HEK293 (cell line): ENCODE data around the gene VEGFA.

Experiments
- EGR2 ChIP-seq: fragments of 450-650 bp; formaldehyde crosslinking; IDR thresholded peaks from 2 replicates; pipeline ENCODE4 v1.5.1; 2016; ENCODE audit warnings: low read depth, missing biosample characterization, missing genetic modification characterization
- GFI1B ChIP-seq: fragments of 450-650 bp; formaldehyde crosslinking; IDR thresholded peaks from 2 replicates; pipeline ENCODE4 v1.5.1; 2016; ENCODE audit warnings: missing biosample characterization, missing genetic modification characterization
- GLIS1 ChIP-seq: fragments of 450-650 bp; formaldehyde crosslinking; IDR thresholded peaks from 2 replicates; pipeline ENCODE4 v1.5.1; 2016; ENCODE audit warnings: missing biosample characterization, missing genetic modification characterization
- HOXC10 ChIP-seq: sonication (generic); formaldehyde crosslinking; IDR thresholded peaks from 2 replicates; pipeline ENCODE4 v1.8.1; 2023; ENCODE audit warnings: mild to moderate bottlenecking, missing genetic modification reagents
- IKZF3 ChIP-seq: fragments of 450-650 bp; IDR thresholded peaks from 2 replicates; pipeline ENCODE4 v1.5.0; 2018; ENCODE audit warnings: missing biosample characterization, mild to moderate bottlenecking, missing genetic modification characterization, moderate library complexity
- INSM2 ChIP-seq: fragments of 450-650 bp; formaldehyde crosslinking; IDR thresholded peaks from 2 replicates; pipeline ENCODE4 v1.5.1; 2016; ENCODE audit warnings: missing biosample characterization, missing genetic modification characterization
- KLF10 ChIP-seq: fragments of 450-650 bp; IDR thresholded peaks from 2 replicates; pipeline ENCODE4 v1.5.1; 2018; ENCODE audit warnings: missing biosample characterization, mild to moderate bottlenecking, missing genetic modification characterization
- SCRT2 ChIP-seq: fragments of 450-650 bp; formaldehyde crosslinking; IDR thresholded peaks from 2 replicates; pipeline ENCODE4 v1.5.1; 2016; ENCODE audit warnings: missing biosample characterization, missing genetic modification characterization
- SETDB1 ChIP-seq: IDR thresholded peaks from one replicate; pipeline ENCODE4 v1.6.1; 2017; ENCODE audit warnings: mild to moderate bottlenecking, low read length, moderate library complexity, mixed read lengths; ENCODE audit not compliant: insufficient read length
- TCF7L2 ChIP-seq: IDR thresholded peaks from 2 replicates; pipeline ENCODE4 v1.6.1; 2011; ENCODE audit warnings: low read depth, mild to moderate bottlenecking, inconsistent platforms, low read length, moderate library complexity, borderline replicate concordance
- TRIM28 ChIP-seq: IDR thresholded peaks from 2 replicates; pipeline ENCODE4 v1.6.1; 2011; ENCODE audit warnings: low read length, control low read depth, borderline replicate concordance
- WT1 ChIP-seq: fragments of 450-650 bp; formaldehyde crosslinking; IDR thresholded peaks from 2 replicates; pipeline ENCODE4 v1.5.1; 2016; ENCODE audit warnings: missing biosample characterization, missing genetic modification characterization
- ZFP37 ChIP-seq: fragments of 450-650 bp; formaldehyde crosslinking; IDR thresholded peaks from 2 replicates; pipeline ENCODE4 v1.5.1; 2016; ENCODE audit warnings: missing biosample characterization, missing genetic modification characterization
- ZFP69B ChIP-seq: fragments of 450-650 bp; formaldehyde crosslinking; IDR thresholded peaks from 2 replicates; pipeline ENCODE4 v1.5.1; 2016; ENCODE audit warnings: missing biosample characterization, missing genetic modification characterization
- ZNF133 ChIP-seq: fragments of 450-650 bp; formaldehyde crosslinking; IDR thresholded peaks from 2 replicates; pipeline ENCODE4 v1.5.1; 2016; ENCODE audit warnings: missing biosample characterization, missing genetic modification characterization
- ZNF148 ChIP-seq: fragments of 450-650 bp; formaldehyde crosslinking; IDR thresholded peaks from 2 replicates; pipeline ENCODE4 v1.5.0; 2017; ENCODE audit warnings: missing biosample characterization, missing genetic modification characterization, borderline replicate concordance
- ZNF169 ChIP-seq: fragments of 450-650 bp; formaldehyde crosslinking; IDR thresholded peaks from 2 replicates; pipeline ENCODE4 v1.5.1; 2016; ENCODE audit warnings: missing biosample characterization, missing genetic modification characterization
- ZNF2 ChIP-seq: fragments of 450-650 bp; formaldehyde crosslinking; IDR thresholded peaks from 2 replicates; pipeline ENCODE4 v1.5.1; 2016; ENCODE audit warnings: missing biosample characterization, missing genetic modification characterization
- ZNF292 ChIP-seq: fragments of 450-650 bp; formaldehyde crosslinking; IDR thresholded peaks from 2 replicates; pipeline ENCODE4 v1.5.1; 2016; ENCODE audit warnings: low read depth, missing biosample characterization, missing genetic modification characterization, borderline replicate concordance
- ZNF341 ChIP-seq: fragments of 450-650 bp; formaldehyde crosslinking; IDR thresholded peaks from 2 replicates; pipeline ENCODE4; 2016; ENCODE audit warnings: low read depth, missing biosample characterization, missing genetic modification characterization
- ZNF423 ChIP-seq: fragments of 450-650 bp; formaldehyde crosslinking; IDR thresholded peaks from 2 replicates; pipeline ENCODE4 v1.5.1; 2016; ENCODE audit warnings: missing biosample characterization, missing genetic modification characterization
- ZNF426 ChIP-seq: fragments of 450-650 bp; formaldehyde crosslinking; IDR thresholded peaks from 2 replicates; pipeline ENCODE4 v1.5.1; 2017; ENCODE audit warnings: missing biosample characterization, missing genetic modification characterization, mild to moderate bottlenecking, inconsistent platforms, moderate library complexity
- ZNF521 ChIP-seq: fragments of 450-650 bp; formaldehyde crosslinking; IDR thresholded peaks from 2 replicates; pipeline ENCODE4 v1.5.1; 2017; ENCODE audit warnings: missing biosample characterization, mild to moderate bottlenecking, missing genetic modification characterization
- ZNF529 ChIP-seq: fragments of 450-650 bp; formaldehyde crosslinking; IDR thresholded peaks from 2 replicates; pipeline ENCODE4 v1.5.1; 2017; ENCODE audit warnings: missing genetic modification characterization, missing biosample characterization; ENCODE audit not compliant: insufficient replicate concordance
- ZNF555 ChIP-seq: fragments of 450-650 bp; formaldehyde crosslinking; conservative IDR thresholded peaks from 2 replicates; pipeline ENCODE4 v1.5.1; 2017; ENCODE audit warnings: missing biosample characterization, mild to moderate bottlenecking, missing genetic modification characterization, inconsistent platforms
- ZNF621 ChIP-seq: fragments of 450-650 bp; formaldehyde crosslinking; IDR thresholded peaks from 2 replicates; pipeline ENCODE4 v1.5.1; 2017; ENCODE audit warnings: missing biosample characterization, missing genetic modification characterization
- ZNF639 ChIP-seq: fragments of 450-650 bp; formaldehyde crosslinking; IDR thresholded peaks from 2 replicates; pipeline ENCODE4 v1.5.1; 2016; ENCODE audit warnings: missing biosample characterization, missing genetic modification characterization
- ZNF654 ChIP-seq: fragments of 450-650 bp; formaldehyde crosslinking; IDR thresholded peaks from 2 replicates; pipeline ENCODE4 v1.5.1; 2016; ENCODE audit warnings: low read depth, missing biosample characterization, missing genetic modification characterization
- ZNF670 ChIP-seq: fragments of 450-650 bp; formaldehyde crosslinking; IDR thresholded peaks from 2 replicates; pipeline ENCODE4 v1.5.1; 2016; ENCODE audit warnings: missing biosample characterization, missing genetic modification characterization, low read depth
- ZNF692 ChIP-seq: fragments of 450-650 bp; formaldehyde crosslinking; IDR thresholded peaks from 2 replicates; pipeline ENCODE4 v1.5.1; 2016; ENCODE audit warnings: missing biosample characterization, missing genetic modification characterization
- ZNF768 ChIP-seq: fragments of 450-650 bp; formaldehyde crosslinking; IDR thresholded peaks from 2 replicates; pipeline ENCODE4 v1.5.1; 2018; ENCODE audit warnings: missing biosample characterization, mild to moderate bottlenecking, missing genetic modification characterization
- ZNF785 ChIP-seq: fragments of 450-650 bp; formaldehyde crosslinking; IDR thresholded peaks from 2 replicates; pipeline ENCODE4 v1.5.1; 2016; ENCODE audit warnings: missing biosample characterization, missing genetic modification characterization
- ZSCAN4 ChIP-seq: fragments of 450-650 bp; formaldehyde crosslinking; IDR thresholded peaks from 2 replicates; pipeline ENCODE4 v1.5.1; 2017; ENCODE audit warnings: missing biosample characterization, missing genetic modification characterization

The VEGFA gene

GRCh38 chr6:43773050-43773979 is 3.3 kb downstream of the VEGFA start (continued):
- TF ChIP-seq ZSCAN4: no peak
- TF ChIP-seq ZNF133 (tag by site-specific recombination): no peak
- no peak for TF ChIP-seq ZNF521 (tag by site-specific recombination)
- no peak for TF ChIP-seq ZNF768
- no peak for TF ChIP-seq ZNF426
- TF ChIP-seq ZNF670 (tag by site-specific recombination): no peak
- no peak for TF ChIP-seq ZNF292 (tag by site-specific recombination)
- no peak for TF ChIP-seq TRIM28
- no peak for TF ChIP-seq TCF7L2
- peak; percentile 51 for TF ChIP-seq GLIS1 (tag by site-specific recombination)
- no peak for TF ChIP-seq ZNF341
- TF ChIP-seq ZFP37: no peak
- no peak for TF ChIP-seq ZNF621 (tag by site-specific recombination)
- TF ChIP-seq INSM2: no peak
- no peak for TF ChIP-seq ZFP69B (tag by site-specific recombination)
- TF ChIP-seq IKZF3 (tag by site-specific recombination): 0 out of 2 replicates have a peak, but pooled peaks have one; percentile 2
- peak; percentile 57 for TF ChIP-seq WT1 (tag by site-specific recombination)
- peak; percentile 36; the same call in 1 of the 2 replicates for TF ChIP-seq ZNF692 (tag by site-specific recombination)
- TF ChIP-seq GFI1B (tag by site-specific recombination): no peak
- TF ChIP-seq KLF10 (tag by site-specific recombination): no peak
- no peak for TF ChIP-seq ZNF785 (tag by site-specific recombination)
- TF ChIP-seq ZNF654 (tag by site-specific recombination): peak; percentile 51
- TF ChIP-seq HOXC10 (CRISPR knock-in tag): no peak
- TF ChIP-seq SETDB1: no peak
- no peak for TF ChIP-seq ZNF169 (tag by site-specific recombination)
- no peak for TF ChIP-seq ZNF148 (tag by site-specific recombination)
- peak; percentile 73 for TF ChIP-seq SCRT2 (tag by site-specific recombination)
- TF ChIP-seq EGR2: no peak
- no peak for TF ChIP-seq ZNF555
- TF ChIP-seq ZNF423 (tag by site-specific recombination): 0 out of 2 replicates have a peak, but pooled peaks have one; percentile 30
- no peak for TF ChIP-seq ZNF639 (tag by site-specific recombination)
- no peak for TF ChIP-seq ZNF2 (tag by site-specific recombination)
- no peak for TF ChIP-seq ZNF529 (tag by site-specific recombination)
